ENCODE data around the gene PDE10A.
A peak's percentile ranks its signal among the peaks of the same experiment; 100 is the strongest.

The PDE10A gene

DNA sequence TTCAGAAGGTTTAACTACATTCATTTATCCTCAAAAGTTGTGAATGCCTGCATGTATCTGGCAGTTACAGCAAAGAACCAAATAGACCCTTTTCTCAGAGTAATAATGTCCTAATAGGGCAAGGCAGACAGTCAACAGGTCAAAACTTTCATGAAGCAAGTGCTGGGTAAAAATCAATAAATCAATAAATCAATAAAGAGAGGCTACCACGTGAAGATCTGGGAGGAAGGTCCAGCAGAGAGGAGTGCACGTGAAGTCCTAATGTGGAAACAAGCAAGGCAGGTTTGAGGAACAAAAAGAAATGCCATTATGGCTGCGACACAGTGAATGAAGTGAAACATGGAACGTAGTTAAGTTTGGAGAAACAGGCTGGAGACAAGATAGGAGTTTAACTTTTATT is 317.3 kb downstream of the PDE10A start:
- Histone ChIP-seq H3K27ac (no peak overlapping the region), H3K9ac (ENCODE audit: insufficient read length) (no peak overlapping the region), H3K9me3 (ENCODE audit: low read depth, low read length) (no peaks in the 10 kb centered on the region), H3K36me3 (ENCODE audit: insufficient read depth, low read length) (no peaks in the 10 kb centered on the region), H3K4me3 (no peak overlapping the region)
- no peak for DNase-seq (ENCODE audit: low read depth, low spot score)
- no peak for TF ChIP-seq EZH2 (IDR thresholded peaks at IDR 0.05)

DNA sequence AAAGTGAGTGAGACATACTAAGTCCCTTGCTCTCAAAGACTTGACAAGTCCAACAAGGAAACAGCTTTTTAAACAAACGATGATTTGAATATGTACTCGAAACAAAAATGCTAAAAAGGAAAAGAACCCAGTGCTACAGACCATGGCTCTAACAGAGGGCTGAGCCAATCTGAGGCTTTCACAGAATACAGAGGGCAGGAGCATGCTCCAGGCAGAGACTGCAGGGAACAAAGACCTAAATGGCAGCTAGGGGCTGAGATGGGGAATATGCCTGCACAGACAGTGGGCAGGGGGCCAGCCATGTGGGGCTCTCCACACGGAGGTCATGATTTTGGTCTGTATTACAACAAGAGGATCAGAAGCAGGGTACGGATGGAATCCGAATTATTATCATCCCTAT is 322.5 kb downstream of the PDE10A start:
- no peak for TF ChIP-seq FOXP2 (optimal IDR thresholded peaks at IDR 0.05; ENCODE audit: control extremely low read depth, extremely low read length, insufficient read depth)
- no peak for TF ChIP-seq POLR2AphosphoS5 (IDR thresholded peaks at IDR 0.05; ENCODE audit: borderline replicate concordance, low read depth, low read length)
- no peak for TF ChIP-seq EZH2 (IDR thresholded peaks at IDR 0.05)
- H3K9ac ChIP-seq (ENCODE audit: insufficient read length): no peak overlapping the region
- H3K27ac ChIP-seq: no peak overlapping the region
- no peak overlapping the region for H3K4me3 ChIP-seq
- DNase-seq (ENCODE audit: low read depth, low spot score): no peak
- H3K36me3 ChIP-seq (ENCODE audit: insufficient read depth, low read length): no peaks in the 10 kb centered on the region
- no peaks in the 10 kb centered on the region for H3K9me3 ChIP-seq (ENCODE audit: low read depth, low read length)

DNA sequence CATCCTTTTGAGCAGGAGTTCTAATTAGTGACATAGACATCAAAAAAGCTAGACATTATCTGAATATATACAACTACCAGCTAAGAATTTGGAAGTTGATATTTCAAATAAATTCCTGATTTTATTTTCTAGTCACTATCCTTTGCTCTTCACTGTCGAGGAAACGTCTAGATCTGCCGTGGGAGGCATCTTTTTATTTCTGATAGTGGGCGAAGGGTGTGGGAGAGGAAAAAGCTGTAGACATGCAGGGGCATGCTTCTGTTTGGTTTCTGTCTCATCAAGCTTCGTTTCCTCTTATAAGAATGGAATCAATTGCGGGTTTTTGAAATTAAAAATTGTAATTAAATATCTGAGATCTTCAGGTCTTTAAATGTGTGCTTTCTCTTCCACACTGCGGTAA is 337.4 kb downstream of the PDE10A start:
- TF ChIP-seq POLR2AphosphoS5 (IDR thresholded peaks at IDR 0.05; ENCODE audit: borderline replicate concordance, low read depth, low read length) (no peak), FOXP2 (optimal IDR thresholded peaks at IDR 0.05; ENCODE audit: control extremely low read depth, extremely low read length, insufficient read depth) (no peak), EZH2 (IDR thresholded peaks at IDR 0.05) (no peak)
- 0 out of 2 replicates have a peak, but pooled peaks cover 3% of the 10 kb centered on the region for H3K9me3 ChIP-seq (ENCODE audit: low read depth, low read length)
- DNase-seq (ENCODE audit: low read depth, low spot score): no peak
- H3K9ac ChIP-seq (ENCODE audit: insufficient read length): no peak overlapping the region
- no peak overlapping the region for H3K4me3 ChIP-seq
- H3K36me3 ChIP-seq (ENCODE audit: insufficient read depth, low read length): no peaks in the 10 kb centered on the region
- no peak overlapping the region for H3K27ac ChIP-seq

DNA sequence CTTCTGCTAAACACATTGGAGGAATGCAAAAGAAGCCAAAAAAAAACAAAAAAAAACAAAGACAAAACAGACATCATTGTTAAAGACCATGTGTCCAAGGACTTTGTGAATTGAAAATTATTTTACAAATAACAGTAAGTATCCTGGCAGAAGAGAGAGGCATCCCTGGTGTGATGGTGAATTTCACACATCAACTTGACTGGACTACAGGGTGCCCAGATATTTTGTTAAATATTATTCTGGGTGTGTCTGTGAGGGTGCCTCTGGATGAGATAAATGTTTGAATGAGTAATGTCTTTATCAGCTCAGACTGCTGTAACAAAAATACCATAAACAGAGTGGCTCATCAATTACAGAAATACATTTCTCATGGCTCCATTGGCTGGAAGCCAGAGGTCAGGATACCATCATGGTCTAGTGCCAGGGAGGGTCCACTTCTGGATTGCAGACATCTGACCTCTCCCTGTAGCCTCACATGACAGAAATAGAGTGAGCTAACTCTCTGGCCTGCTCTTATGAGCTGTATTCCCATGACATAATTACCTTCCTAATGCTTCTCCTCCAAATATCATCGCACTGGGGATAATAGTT is 341.4 kb downstream of the PDE10A start:
- TF ChIP-seq EZH2 (IDR thresholded peaks at IDR 0.05): no peak
- no peak for TF ChIP-seq POLR2AphosphoS5 (IDR thresholded peaks at IDR 0.05; ENCODE audit: borderline replicate concordance, low read depth, low read length)
- no peak for TF ChIP-seq FOXP2 (optimal IDR thresholded peaks at IDR 0.05; ENCODE audit: control extremely low read depth, extremely low read length, insufficient read depth)
- Histone ChIP-seq H3K9me3 (ENCODE audit: low read depth, low read length) (0 out of 2 replicates have a peak, but pooled peaks cover 3% of the 10 kb centered on the region), H3K27ac (no peak overlapping the region), H3K4me3 (no peak overlapping the region), H3K36me3 (ENCODE audit: insufficient read depth, low read length) (no peaks in the 10 kb centered on the region), H3K9ac (ENCODE audit: insufficient read length) (no peak overlapping the region)
- DNase-seq (ENCODE audit: low read depth, low spot score): no peak

DNA sequence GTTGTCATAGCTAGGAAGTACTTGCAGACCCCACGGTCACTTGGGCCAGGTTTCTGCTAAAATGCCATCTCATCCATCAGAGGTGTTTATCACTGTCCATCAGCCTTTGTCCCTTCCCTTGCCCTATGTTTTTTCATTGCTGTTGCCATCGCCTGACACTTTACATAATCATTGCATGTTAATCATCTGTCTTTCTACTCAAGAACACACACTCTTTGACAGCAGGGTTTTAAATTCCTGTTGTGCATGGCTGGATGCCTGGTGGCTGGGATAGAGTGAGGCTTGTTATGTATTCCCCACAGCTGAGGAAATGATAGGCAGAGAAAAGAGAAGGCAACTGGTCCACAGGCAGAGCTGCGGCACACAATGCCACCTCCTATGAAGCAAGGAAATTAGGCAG is 341.9 kb downstream of the PDE10A start:
- Histone ChIP-seq H3K9ac (ENCODE audit: insufficient read length) (no peak overlapping the region), H3K9me3 (ENCODE audit: low read depth, low read length) (0 out of 2 replicates have a peak, but pooled peaks cover 3% of the 10 kb centered on the region), H3K27ac (no peak overlapping the region), H3K36me3 (ENCODE audit: insufficient read depth, low read length) (no peaks in the 10 kb centered on the region), H3K4me3 (no peak overlapping the region)
- TF ChIP-seq POLR2AphosphoS5 (IDR thresholded peaks at IDR 0.05; ENCODE audit: borderline replicate concordance, low read depth, low read length) (no peak), EZH2 (IDR thresholded peaks at IDR 0.05) (no peak), FOXP2 (optimal IDR thresholded peaks at IDR 0.05; ENCODE audit: control extremely low read depth, extremely low read length, insufficient read depth) (no peak)
- DNase-seq (ENCODE audit: low read depth, low spot score): no peak

DNA sequence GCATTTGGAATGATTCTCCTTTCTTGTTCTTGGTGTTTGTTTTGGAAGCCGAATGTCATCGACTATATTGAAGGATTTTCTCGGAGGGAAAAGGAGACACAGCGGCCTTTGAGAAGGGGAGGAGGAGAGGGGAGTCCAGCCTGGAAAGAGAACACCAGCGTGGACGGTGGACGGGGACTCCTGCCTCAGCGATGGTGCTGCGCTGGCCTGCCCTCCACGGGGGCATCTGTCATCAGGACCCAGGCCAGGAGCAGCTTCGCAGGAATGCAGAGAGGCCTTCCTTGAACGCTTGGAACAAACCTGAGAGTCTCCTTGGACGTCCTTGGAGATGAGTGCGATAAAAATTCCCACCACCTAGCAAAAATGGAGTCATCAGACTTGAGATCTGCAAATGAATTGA is 345.3 kb downstream of the PDE10A start:
- Histone ChIP-seq H3K4me3 (no peak overlapping the region), H3K36me3 (ENCODE audit: insufficient read depth, low read length) (no peaks in the 10 kb centered on the region), H3K9me3 (ENCODE audit: low read depth, low read length) (0 out of 2 replicates have a peak, but pooled peaks cover 3% of the 10 kb centered on the region), H3K9ac (ENCODE audit: insufficient read length) (no peak overlapping the region), H3K27ac (no peak overlapping the region)
- no peak for TF ChIP-seq FOXP2 (optimal IDR thresholded peaks at IDR 0.05; ENCODE audit: control extremely low read depth, extremely low read length, insufficient read depth)
- no peak for TF ChIP-seq EZH2 (IDR thresholded peaks at IDR 0.05)
- TF ChIP-seq POLR2AphosphoS5 (IDR thresholded peaks at IDR 0.05; ENCODE audit: borderline replicate concordance, low read depth, low read length): no peak
- no peak for DNase-seq (ENCODE audit: low read depth, low spot score)

DNA sequence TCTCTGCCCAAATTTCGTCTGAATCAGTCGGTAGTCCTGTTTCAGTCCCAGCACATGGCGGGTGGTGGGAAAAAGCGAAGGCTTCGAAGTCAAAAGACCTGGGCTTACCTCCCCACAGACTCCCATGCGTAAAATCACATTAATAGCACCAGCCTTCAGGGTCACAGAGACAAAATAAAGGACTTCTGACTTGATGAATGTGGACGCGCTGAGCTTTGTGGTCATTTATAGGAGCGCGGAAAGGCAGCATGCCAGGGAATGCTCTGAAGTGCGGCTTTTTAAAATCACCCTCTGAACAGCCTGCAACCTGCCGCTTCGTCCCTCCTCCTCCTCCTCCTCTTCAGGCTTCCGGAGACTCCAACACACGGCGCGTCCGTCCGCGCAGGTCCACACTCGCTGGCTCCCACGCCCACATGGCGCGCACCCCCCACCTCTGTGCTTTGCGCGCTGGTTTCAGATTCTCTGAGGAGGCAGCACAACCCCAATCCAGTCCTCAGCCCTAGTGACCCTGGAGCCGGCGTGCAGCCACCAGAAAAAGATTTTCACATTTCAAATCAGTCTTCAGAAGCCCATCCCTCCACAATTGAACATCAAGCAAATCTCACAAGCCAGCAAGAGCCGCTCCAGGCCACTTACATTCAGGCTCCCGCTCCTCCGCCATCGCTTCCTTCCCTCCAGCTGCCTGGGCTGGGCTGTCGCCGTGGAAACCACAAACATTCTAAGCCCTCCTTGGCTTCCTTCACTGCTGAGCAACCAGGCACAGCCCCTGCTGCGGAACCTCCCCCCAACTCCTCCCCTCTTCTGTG is 353.9 kb downstream of the PDE10A start, which contains the start of gene C6orf118:
TSS of gene C6orf118 (minus strand) at position 680 of the 806 bp plus-strand sequence. CDS start at position 661, 19 bp downstream.
- Histone ChIP-seq H3K36me3 (ENCODE audit: insufficient read depth, low read length) (no peaks in the 10 kb centered on the region), H3K9ac (ENCODE audit: insufficient read length) (no peak within 1 kb of the TSS), H3K27ac (no peak within 1 kb of the TSS), H3K4me3 (peak within 1 kb of the TSS; percentile 6; the same call in 1 of the 2 replicates), H3K9me3 (ENCODE audit: low read depth, low read length) (no peaks in the 10 kb centered on the region)
- DNase-seq (ENCODE audit: low read depth, low spot score): peak; percentile 1
- no peak for TF ChIP-seq FOXP2 (optimal IDR thresholded peaks at IDR 0.05; ENCODE audit: control extremely low read depth, extremely low read length, insufficient read depth)
- TF ChIP-seq EZH2 (IDR thresholded peaks at IDR 0.05): no peak
- TF ChIP-seq POLR2AphosphoS5 (IDR thresholded peaks at IDR 0.05; ENCODE audit: borderline replicate concordance, low read depth, low read length): no peak

DNA sequence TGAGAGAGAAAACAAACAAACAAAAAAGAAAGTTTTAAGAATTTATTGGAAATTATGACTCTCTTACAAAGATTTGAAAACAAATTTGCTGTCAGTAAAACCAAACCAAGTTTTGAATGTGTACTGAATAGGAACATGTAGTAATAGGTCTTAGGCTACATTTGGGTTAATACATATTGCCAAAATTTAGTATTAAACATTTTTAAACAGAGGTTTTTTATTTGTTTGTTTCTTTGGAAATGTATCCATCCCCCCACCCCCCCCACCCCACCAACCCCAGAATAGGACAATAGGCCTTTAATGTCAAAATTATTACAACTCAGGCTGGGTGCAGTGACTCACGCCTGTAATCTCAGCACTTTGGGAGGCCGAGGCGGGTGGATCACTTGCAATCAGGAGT is 356.1 kb downstream of the PDE10A start:
- Histone ChIP-seq H3K36me3 (ENCODE audit: insufficient read depth, low read length) (no peaks in the 10 kb centered on the region), H3K9ac (ENCODE audit: insufficient read length) (no peak overlapping the region), H3K4me3 (no peak overlapping the region), H3K27ac (no peak overlapping the region), H3K9me3 (ENCODE audit: low read depth, low read length) (no peaks in the 10 kb centered on the region)
- TF ChIP-seq FOXP2 (optimal IDR thresholded peaks at IDR 0.05; ENCODE audit: control extremely low read depth, extremely low read length, insufficient read depth): no peak
- no peak for DNase-seq (ENCODE audit: low read depth, low spot score)

Measured in SK-N-MC (cell line).